HG03025 (cell line): ENCODE data around the gene NUP210.

ENCODE experiments used
- ATAC-seq: cut with Tn5 transposase; IDR thresholded peaks from one replicate; pipeline ENCODE4 v1.9.1; 2021; ENCODE audit warnings: mild to moderate bottlenecking, moderate library complexity; ENCODE audit not compliant: unreplicated experiment, low FRiP score

The NUP210 gene

DNA sequence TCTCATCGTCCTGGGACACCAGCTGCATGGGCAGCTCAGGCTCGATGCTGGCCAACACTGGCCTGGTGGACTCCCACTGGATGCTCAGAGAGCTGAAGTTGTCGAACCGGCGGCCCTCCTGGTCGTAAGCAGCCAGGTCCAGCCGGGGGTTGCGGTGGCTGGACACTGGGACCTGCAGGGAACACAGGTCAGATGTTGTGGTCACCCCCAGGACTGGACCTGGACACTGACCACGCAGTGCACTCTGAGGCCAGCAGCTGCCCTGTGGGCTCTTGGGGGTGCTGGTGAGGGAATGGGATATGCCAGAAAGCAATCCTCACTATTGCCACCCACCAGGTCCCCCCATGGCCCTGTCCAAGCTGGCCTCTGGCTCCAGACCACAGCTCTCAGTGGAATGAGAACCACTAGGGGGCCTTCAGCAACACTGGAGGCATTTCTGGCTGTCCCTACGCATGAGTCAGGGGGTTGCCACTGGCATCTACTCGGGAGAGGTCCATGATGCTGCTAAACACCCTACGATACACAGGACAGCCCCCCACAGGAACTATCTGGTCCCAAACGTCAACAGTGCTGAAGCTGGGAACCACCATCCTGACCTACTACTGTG lies 66.1 kb downstream of the NUP210 start:
- ATAC-seq: no peak

DNA sequence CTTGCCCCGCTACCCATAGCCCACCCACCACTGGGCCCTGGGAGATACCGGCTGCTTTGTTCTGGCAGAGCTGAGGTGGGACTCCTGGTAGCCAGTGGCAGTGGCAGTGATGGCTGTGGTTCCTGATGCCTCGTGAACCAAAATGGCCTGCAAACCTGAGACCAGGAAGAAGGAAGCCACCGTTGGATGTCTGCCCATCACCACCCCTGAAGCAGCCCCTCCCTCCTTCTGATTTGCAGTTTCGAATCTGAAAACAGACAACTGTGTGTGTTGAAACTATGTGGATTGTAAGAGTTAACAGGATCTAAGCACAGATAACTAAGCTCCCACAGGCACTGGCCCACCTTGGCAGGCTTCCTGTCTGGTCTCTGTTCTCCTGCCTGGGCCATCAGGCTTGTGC lies 66.6 kb downstream of the NUP210 start:
- ATAC-seq: no peak

GRCh38 chr3:13352621-13353131 lies 67.4 kb downstream of the NUP210 start:
- ATAC-seq: no peak

- ATAC-seq: no peak
Observed at GRCh38 chr3:13349823-13350222, 70.3 kb downstream of the NUP210 start.

DNA sequence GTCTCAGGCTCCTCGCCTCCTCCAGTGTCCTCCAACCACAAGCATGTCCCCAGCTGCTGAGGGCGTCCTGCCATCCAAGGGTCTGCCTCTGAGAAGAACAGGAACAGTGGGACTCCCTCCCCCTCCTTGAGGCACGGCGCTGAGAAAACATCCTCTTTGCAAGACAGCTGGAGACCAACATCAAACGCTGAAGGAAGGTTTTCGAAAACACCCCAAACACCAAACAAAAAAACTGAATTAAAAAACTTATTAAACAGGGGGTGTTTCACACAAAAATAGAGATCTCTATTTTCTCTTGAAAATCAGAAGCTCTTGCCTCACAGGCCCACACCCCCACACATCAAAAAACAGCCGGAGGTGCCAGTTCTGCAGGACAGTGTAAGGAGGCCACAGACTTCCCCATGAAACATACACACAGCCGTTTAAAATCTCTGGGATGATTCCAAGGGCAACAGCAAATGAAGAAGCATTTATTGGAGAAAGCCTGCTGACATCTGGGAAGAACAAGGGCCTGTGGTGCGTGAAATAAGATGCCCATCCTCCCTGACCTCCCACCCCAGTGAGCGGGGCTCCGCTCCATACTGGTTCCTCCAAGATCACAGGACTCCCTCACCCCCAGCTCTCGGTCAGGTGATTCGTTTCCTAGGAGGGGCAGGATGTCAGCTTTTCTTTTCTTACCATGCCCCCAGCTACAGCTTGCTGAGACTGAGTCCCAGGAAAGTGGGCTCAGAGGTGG lies 71.3 kb downstream of the NUP210 start:
- no peak for ATAC-seq

DNA sequence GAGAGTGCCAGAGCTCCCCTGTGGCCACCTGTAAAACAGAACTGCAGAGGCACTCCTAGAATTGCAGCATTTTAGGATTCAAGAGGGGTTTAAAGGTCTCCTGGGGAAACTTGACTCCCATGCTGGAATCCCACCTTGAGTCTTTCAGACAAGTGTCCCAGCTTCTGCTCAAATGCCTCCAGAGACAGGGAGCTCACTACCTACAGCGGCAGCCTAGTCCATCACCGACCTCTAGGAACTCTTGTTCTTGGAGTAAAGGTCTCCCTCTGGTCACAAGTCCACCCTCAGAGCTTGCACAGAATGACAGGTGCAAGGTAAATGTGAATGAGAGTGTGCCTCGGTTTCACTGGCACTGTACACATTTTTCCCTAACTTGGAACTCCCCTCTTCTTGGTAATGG lies 72.0 kb downstream of the NUP210 start:
- no peak for ATAC-seq

DNA sequence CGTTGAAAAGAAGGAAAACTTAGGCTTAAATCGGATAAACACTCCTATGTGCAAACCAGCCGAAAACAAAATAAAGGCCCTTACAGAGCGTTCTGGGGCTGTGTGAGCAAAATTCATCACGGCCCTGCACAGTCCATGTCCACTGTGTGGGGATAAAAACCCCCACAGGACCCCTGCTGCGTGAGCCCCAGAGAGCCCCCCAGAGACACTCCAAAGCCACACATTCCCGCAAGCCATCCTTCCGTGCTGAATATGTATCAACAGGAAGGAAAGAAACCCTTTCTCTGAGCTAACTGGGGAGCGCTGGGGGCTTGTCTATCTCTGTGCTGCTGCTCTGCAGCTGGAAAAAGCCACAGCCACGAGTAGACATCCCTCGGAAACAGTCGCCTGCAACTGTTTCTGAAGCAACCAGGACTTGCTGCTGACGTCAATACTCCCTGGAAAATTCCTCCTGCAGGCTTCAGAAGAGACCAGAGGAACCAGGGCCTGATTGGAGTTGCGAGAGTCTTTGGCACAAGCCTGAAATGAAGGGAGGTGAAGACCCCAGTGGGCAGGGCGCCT lies 72.7 kb downstream of the NUP210 start:
- ATAC-seq: no peak

DNA sequence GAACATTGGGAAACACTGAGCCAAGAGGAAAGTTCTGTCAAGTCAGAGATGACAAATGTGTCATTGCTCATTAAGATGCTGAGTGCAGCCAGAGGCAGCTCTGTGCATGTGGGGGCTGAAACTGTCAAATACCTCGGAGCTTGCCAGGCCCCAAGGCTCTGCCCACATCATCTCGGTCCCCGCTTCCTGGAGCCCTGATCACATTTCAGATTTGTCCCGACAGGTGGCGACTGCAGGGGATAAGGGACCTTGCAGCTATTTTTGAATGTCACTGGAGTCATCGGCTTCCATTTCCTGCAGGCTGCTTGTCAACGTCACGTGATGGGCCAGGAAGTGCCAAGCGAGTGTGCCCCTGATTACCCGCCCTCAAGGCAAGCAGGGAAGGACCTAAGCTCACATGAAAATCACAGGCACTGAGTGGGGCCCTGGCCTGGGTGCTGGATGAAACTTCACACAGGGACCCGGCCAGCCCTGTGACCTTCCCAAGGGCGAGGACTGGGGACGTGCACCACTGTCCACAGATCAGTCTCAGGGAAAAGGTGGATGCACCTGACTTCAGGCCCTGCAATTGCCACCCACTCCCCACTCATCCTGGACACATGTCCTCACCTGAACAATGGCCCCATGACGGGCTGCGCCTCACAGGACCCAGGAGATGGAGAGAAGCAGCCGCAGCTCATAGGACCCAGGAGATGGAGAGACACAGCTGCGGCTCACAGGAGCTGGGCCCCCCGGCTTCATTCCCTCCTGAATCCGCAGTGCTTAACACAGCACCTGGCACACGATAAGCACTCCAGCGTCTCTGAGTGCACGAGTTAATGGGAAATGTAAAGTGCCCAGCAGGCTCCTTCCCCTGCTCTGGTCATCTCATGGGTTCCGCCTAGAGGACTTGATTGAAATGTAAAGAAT lies 73.4 kb downstream of the NUP210 start:
- no peak for ATAC-seq

DNA sequence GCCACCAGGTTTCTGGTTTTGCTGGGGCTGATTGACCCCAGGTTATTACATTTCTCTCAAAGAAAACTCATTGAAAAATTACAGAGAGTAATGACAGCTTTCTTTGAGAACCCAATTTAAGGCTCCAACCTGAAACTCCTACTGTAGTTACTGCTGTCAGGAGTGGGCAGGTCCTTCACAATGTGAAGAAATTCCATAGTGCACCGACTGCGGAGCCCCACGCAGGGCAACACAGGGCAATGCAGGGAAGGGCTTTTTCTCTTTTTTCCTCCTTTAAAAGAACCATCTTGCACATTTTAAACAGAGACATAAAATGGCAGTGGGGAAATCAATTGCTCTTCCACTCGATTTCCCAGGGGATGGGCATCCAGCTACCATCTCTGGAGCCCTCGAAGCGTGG lies 74.3 kb downstream of the NUP210 start:
- ATAC-seq: no peak

GRCh38 chr3:13345284-13345683 lies 74.8 kb downstream of the NUP210 start:
- ATAC-seq: no peak

DNA sequence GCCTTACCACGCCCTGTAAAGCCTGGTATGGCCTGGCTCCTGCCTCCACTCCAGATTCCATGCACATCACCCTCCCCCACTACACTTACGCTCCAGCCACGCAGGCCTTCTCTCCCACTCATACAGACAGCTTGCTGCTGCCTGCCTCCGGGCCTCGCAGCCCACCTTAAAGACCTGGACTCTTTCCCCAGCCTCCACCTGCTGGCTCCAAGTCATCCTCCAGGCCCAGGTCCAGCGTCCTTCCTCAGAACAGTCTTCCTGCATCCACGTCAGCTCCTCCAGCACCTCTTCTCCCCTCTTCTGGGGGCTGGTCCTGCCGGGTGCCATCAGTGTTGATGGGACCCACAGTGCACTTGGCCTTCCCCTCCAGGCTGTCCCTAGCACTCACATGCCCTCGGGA lies 75.5 kb downstream of the NUP210 start:
- ATAC-seq: no peak

DNA sequence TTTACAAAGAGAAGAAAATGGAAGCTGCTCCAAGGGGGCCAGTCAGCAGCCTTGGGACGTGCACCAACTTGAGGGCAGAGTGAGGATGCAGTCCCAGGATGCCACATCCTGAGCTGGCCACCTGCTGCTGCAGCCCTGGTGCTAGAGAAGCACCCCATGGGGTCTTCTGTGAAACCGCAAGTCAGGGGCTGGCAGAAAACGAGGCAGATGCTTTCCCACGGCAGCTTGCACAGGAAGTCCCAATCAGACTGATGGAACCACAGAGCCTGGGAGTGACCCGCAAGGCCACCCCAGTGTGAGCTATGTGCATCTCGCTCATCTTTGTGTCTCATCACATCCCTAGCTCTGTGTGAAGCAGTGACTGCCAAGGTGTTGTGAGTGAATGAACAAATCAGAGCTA lies 76.5 kb downstream of the NUP210 start:
- no peak for ATAC-seq

DNA sequence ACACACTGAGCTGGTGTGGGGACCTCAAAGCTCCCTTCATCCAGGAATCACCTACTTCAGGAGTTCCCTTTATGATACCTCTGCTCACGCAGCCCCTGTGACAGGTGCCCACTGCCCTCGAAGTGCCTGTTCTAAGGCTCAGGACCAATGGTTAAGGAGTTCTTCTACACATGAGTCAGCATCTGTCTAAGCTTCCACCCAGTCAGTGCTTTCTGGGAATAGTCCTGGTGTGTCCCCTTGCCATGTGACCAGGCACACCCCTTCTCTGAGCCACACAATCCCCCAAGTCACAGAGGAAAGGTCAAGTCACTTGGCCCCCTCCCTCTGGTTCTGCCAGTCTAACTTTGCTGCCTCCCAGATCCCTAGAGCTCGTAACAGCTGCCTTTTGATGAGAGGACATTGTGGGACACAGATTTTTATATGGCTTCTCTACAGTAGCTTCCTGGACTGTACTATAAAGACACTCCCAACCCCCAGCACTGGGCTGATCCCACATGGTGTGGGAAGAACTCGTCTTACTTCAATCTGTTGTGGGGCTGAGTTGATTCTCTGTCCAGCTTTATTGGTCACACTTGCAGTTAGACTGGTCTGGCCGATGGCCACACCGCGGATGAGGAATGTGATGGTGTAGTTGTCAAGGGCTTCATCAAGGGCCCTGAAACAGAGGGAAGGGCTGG lies 78.8 kb downstream of the NUP210 start:
- ATAC-seq: no peak

- no peak for ATAC-seq
Observed at GRCh38 chr3:13339833-13340232, 80.3 kb downstream of the NUP210 start.

DNA sequence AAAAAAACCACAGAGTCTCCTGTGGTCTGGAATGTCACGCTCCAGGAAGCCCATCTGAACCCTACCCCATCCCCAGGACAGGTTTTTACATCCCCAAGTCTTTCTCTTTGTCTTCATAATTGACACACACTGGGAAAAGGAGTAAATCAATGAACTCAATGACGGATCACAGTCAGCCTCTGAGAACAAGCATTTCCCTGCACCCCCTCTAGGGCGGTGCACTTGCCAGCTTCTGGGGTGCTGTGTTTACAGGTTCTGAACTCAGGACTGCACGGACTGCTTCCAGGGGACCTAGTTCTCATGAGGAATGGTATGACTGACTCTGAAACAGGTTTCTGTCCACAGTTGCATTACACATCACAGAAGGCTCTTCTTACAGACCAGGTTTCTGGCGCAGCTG lies 81.1 kb downstream of the NUP210 start:
- no peak for ATAC-seq

DNA sequence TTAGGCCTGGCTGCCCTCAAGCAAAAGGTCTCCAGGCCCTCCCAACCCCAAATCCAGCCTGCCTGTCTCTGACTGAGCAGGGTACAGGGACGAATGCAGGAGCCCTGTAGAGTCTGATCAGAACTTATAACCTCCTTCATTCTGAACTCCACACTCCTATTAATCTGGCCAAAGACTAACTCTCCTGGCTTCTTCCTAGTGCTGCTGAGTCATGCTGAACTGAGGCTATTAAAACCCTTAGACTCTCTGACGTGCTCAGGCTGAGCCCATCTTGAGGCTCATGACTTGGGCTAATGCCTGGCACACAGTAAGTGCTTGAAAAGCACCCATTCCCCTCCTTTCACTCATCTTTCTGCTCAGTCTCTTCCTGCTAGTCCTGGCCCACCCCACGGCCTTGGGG lies 81.9 kb downstream of the NUP210 start:
- no peak for ATAC-seq

GRCh38 chr3:13336592-13336991 lies 83.5 kb downstream of the NUP210 start:
- ATAC-seq: no peak

GRCh38 chr3:13335503-13335902 lies 84.6 kb downstream of the NUP210 start:
- no peak for ATAC-seq

GRCh38 chr3:13335059-13335458 lies 85.1 kb downstream of the NUP210 start:
- ATAC-seq: no peak

- ATAC-seq: no peak
Observed at GRCh38 chr3:13333236-13333897, 86.8 kb downstream of the NUP210 start.
